HG03064 (cell line): ENCODE measurements around the gene ZBTB47.

Experiments
- ATAC-seq: cut with Tn5 transposase; IDR thresholded peaks from one replicate; pipeline ENCODE4 v1.9.1; 2021; ENCODE audit warnings: low read depth; ENCODE audit not compliant: unreplicated experiment

Gene ZBTB47

DNA sequence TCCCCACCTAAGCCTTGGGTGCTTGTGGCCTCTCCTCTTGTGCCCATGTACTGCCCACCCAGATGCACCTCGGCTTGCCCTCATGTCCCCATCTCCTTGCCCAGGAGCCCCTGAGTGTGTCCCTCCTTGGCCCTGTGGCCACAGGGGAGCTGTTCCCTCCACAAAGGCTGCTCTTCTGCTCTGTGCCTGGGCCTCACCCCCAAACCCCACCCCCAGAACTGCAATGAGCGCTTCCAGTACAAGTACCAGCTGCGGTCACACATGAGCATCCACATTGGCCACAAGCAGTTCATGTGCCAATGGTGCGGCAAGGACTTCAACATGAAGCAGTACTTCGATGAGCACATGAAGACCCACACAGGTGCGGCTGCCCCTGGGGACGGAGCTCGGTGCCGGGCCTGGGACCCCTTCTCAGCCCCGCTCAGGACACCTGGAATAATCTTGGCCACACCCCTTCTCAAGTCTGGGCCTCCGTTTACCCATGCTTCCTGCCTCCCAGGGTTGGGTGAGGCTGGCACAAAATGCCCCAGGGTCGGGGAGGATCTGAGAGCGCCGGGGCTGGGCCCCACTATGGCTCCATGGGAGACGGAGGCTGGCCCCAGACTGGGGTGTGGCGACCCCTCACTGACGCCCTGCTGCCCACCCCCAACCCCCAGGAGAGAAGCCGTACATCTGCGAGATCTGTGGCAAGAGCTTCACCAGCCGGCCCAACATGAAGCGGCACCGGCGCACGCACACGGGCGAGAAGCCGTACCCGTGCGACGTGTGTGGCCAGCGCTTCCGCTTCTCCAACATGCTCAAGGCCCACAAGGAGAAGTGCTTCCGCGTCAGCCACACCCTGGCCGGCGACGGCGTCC, 10.3 kb downstream of the ZBTB47 start:
- no peak for ATAC-seq

DNA sequence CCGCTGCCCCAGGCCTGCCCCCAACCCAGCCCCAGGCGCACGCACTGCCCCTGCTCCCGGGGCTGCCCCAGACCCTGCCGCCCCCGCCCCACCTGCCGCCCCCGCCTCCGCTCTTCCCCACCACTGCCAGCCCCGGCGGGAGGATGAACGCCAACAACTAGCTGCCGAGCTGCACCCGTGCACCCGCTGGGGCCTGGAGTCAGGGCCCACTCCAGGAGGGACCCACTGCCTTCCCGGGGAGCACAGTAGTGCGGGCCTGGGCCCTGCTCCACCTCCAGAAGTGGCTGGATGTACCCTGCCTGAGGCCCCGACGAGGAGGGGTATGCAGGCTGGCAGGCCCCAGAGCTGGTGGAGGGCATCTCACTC, 10.9 kb downstream of the ZBTB47 start:
- no peak for ATAC-seq

DNA sequence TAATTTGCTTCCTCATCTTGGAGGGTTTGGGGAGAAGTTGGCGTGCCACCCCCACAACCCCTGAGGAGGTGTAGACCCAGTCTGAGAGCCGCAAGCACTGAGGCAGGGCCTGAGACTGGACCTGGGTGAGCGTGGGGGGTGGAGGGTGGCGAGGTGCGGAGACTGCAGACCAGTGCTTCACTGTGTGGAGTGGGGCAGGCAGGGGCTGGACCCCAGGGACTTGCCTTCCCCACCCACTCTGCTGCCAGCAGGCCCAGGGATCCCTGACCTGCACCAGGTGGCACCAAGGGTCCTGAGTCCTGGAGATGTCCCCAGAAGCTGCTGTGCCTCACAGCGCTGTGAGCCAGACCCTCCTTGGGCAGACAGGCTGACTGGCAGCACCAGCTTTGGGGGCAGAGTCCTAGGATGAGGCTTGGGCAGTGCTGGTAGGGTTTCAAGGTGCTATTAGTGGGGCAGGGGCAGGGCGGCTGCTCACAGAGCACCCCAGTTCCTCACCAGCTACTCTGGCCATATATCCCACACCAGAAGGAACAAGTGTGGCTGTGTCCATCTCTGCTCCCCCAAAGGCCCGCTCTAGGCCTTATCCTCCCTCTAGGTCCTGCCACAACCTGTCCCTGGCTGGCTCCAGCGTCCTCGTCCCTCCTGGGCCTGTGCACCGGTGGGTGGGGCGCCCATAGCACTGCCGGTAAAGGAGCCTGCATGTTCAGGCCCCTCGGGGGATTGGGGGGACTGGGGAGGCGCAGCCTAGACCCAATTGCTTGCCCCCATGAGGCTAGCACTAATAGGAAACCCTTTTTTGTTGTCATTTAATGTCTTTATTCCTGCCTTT, 11.8 kb downstream of the ZBTB47 start:
- ATAC-seq, result no peak

DNA sequence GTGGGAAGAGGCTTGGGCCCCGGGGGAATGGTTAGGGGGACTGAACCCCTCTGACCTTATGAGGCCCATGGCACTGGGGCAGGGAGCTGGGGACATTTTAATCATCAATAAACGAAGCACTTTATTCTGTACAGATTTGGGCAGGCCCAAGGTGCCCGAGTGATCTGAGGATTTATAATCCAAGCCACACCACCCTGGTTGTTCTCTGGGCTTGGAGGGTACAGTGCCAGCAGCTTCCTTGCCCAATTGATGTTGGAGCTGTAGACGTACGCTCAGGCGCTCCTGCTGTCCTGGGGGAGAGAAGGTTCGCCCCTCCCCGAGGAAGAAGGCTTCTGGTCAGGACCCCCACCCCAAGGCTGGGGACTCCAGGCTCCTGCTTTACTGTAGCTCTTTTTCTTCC, 12.5 kb downstream of the ZBTB47 start:
- ATAC-seq, result no peak

DNA sequence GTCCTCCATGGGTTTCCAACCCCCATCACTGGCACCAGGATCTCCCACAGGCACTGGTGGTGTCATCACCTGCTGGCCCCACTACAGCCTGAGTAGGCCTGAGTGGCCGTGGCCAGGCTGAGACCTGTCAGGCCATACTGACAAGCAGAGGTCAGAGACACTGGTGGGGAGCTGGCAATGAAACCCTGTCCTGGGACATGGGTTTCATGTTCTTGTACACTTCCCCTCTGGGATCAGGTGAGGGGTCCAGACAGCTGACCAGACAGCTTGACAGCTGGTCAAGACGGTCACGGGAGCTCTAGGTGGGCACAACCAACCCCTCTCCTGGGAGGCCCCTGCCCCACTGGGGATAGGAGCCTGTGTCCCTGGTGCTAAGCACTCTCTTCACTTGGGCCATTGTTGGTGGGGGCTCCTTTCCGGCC, 13.1 kb downstream of the ZBTB47 start:
- ATAC-seq, result no peak

DNA sequence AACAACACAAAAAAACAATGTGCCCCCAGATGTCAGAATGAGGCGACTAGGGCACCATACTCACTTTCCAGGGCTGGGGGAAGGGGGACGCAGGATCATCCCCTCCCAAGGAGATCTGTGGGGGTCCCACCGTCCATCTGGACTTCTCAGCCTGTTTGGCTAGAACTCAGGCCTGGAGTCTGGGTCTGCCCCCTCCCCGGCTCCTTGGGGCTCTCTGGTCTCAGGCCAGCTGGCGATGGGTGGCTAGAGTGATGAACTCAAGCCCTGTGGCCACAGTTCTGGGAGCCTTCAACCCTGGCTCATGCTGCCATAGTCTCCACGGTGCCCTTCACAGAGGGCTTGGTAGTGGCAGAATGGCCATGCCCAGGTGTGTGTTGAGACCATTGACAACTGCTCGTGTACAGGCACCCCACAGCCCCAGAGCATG, 13.6 kb downstream of the ZBTB47 start:
- no peak for ATAC-seq

DNA sequence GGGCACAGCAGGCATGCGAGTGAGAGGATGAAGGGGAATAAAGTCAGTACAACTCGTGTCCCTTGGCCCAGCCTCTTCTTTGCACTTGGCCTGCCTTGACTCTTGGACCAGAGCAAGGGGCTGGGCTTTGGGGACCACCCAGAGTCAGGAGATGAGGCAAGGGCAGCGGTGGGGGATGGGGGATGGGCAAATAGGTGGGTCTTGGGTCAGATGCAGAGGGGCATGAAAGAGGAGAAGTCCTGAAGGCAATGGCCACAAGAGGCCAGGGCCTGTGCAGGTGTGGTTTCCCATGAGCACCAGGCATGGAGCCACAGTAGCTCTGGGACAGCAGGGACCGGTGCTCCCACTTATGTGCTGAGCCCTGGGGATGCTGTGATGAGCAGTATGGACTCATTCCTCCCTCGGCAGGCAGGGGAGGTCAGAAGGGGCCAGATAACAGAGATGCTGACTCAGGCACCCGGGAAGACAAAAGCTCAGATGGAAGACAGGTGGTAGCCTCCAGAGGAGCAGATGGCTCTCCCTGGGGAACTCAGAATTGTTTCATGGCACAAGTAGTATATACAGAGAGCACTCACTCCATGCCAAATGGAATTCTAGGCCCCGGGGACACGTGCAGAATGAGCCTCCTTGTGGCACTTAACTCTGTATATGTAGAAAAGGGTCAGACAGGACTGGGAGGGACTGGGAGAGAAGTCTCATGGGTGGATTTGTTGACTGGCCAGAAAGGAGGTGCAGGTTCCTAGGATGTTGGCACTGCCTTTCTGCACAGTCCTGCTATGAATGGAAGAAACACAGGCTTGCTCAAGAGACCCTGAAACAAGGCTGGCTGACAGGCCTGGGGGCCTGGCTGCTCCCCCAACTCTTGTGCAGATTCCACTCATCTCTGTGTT, 14.3 kb downstream of the ZBTB47 start:
- ATAC-seq, result no peak

DNA sequence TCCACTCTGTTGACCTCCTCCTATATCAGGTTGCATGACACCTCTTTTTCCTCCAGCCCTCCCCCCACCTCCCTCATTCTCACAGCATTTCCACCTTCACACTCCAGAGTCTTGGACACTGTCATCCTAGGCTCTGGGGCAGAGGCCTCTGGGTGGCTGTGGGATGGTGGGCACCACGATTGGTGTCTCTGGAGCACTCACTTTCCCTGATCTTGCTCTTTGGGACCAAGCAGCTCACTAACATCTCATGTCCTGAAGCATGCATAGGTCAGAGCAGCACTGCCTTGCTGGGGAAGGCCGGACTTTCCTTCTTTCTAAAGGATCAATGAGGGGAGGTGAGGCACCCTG, 14.9 kb downstream of the ZBTB47 start:
- no peak for ATAC-seq

DNA sequence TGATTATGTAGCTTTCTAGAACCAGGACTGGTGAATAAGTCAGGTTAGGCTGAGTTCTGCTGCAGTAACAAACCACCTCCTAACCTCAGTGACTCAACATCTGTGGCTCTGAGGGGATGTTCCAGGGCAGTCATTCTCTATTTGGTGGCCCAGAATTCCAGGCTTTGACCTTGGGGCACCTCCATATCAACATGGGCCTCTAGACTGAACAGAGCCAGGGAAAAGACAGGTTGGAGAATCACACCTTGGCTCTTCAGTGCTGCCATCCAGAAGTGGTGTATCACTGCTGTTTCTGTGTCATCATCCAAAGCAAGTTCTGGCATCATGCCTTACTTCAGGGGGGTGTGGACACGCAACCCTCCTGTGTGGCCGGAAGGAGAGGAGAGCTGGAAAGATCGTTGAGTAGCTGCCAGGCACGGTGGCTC, 15.3 kb downstream of the ZBTB47 start:
- no peak for ATAC-seq

DNA sequence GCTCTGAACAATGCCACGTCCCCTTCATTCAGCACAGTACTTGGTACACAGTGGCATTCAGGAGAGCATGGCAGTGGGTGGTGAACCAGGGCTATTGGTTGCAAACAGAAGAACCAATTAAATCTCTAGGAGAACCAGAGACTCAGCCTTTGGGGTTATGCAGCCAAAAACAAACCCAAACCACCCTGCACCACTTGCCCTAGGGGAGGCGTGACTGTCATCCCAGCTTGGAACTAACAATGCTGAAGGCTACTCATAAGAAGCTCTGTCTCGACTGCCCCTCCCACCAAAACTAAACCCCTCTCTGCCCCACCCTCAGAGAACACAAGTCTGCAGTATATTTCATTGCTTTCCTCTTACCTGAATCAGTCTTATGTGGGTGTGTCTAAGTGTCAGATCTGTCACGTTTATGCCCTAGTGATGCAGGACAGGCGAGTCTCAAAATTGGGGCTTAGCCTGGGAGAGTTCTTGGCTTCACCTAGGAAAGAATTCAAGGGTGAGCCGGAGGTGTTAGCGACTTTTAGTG, 16.6 kb downstream of the ZBTB47 start:
- no peak for ATAC-seq

DNA sequence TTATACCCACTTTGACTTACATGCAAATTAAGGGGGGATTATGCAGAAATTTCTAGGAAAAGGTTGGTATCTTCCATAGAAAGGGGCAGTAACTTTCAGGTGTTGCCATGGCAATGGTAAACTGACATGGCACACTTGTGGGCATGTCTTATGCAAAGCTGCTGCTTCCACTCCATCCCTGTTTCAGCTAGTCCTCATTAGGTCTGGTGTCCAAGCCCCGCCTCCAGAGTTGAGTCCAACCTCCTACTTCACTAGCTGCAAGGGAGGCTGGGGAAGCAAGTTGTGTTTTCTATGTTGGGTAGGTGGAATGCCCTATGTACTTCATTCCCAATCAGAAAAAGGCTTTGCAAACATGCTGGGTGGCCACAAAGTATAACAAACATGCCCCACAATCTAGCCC, 17.2 kb downstream of the ZBTB47 start:
- no peak for ATAC-seq

DNA sequence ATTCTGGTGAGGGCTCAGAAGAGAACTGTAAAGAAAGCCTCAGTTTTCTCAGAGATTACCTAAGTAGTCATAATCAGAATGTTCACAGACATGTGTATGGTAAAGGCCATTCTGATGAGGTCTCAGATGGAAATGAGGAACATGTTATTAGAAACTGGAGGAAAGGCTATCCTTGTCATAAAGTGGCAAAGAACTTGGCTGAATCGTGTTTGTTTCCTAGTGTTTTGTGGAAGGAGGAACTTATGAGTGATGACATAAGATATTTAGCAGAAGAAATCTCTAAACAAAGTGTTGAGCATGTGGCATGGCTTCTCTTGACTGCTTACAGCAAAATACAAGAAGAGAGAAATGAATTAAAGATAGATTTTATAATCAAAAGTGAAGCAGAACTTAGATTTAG, 19.0 kb downstream of the ZBTB47 start:
- ATAC-seq, result no peak

DNA sequence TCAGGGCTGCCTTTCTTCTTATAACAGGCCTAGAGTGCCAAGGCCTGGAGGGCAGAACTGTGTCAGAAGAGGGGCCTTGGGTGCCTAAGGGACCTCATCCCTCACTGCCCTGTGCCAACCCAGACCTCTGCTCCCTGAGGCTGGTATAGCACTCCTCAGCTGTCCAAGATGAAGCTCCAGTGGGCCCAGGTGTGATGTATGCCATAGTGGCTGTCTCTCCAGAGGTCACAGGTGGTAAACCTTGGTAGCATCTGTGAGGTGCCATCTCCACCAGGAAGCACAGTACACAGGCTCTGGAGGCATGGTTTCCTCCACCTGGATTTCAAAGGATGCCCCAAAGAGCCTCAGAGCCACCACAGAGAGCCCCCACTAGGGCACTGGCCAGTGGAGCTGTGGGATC, 19.6 kb downstream of the ZBTB47 start:
- no peak for ATAC-seq

DNA sequence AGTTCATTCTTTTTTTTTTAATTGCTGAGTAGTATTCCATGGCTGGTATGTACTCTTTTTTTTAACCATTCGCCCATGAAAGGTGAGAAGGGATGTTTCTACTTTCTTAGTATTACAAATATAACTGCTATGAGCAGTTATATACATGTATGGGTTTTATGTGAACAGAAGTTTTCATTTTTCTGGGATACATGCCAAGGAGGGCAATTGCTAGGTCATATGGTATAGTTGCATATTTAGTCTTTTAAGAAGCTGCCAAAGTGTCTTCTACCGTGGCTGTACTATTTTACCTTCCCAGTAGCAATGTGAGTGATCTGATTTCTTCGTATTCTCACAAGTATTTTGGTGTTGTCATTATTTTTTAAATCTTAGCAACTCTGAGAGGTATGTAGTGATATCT, 20.6 kb downstream of the ZBTB47 start:
- no peak for ATAC-seq

DNA sequence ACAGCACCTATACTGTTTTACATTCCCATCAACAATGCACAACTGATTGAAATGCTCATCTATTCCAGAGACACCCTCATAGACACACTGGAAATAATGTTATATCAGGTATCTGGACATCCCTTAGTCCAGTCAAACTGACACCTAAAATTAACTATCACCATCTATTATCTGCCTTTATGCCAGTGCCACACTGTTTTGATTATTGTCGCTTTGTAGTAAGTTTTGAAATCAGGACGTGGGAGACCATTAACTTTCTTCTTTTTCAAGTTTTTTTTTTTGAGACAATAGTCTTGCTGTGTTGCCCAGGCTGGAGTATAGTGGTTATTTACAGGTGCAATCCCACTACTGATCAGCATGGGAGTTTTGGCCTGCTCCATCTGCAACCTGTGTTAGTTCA, 22.4 kb downstream of the ZBTB47 start:
- no peak for ATAC-seq

DNA sequence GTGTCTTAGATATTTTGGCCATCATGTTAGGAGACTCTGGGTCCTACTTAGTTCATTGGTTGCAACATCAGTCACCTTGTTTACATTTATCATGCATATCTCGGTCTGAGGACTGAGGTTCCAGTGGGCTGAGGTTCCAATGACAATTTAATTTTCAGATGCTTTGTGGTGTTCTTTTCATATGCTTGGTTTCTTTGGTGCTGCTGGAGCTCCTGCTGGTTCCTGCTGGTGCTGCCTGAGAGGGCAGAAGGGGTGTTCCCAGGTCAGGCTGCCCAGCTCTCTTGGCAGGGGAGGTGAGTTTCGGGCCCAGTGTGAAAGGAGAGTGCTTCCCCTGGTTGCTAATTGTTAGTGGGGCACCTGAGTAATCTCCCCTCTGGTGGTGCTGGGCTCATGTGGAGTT, 24.9 kb downstream of the ZBTB47 start:
- ATAC-seq, result no peak

DNA sequence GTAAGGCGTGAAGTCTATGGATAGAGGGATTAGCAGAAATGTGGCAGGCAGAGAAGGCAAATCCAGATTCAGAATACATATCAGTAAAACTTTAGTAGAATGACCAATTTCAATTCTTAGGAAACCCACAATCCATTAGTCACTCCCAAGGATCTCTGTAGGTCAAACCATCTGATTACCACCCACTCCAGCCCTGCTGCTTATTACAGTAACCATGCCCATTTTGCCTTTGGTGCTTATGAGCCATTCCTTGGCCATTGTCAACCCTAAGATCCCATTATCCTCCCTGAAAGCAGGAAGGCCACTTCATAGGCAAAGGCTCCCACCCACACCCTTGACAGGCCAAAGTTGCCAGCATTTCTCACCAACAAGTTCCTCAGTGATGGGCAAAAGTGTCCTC, 26.8 kb downstream of the ZBTB47 start:
- ATAC-seq, result no peak

DNA sequence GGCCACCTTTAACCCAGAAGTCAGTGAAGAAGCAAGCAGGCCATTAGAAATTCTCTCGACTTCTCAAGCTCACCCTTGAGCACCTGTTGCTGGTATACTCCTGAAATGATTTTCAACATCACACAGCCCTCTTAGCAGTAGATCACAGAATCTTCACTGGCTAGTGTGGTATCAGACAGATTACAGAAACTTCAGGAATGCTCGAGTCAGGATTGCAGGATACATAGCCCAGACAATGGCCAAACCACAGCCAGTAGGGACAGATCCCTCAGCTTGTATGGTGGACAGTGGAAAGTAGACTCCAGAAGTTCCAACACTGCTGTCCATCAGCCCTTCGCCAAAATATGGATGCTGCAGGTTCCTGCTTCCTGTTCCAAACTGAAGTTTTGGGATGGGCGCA, 27.3 kb downstream of the ZBTB47 start:
- no peak for ATAC-seq

DNA sequence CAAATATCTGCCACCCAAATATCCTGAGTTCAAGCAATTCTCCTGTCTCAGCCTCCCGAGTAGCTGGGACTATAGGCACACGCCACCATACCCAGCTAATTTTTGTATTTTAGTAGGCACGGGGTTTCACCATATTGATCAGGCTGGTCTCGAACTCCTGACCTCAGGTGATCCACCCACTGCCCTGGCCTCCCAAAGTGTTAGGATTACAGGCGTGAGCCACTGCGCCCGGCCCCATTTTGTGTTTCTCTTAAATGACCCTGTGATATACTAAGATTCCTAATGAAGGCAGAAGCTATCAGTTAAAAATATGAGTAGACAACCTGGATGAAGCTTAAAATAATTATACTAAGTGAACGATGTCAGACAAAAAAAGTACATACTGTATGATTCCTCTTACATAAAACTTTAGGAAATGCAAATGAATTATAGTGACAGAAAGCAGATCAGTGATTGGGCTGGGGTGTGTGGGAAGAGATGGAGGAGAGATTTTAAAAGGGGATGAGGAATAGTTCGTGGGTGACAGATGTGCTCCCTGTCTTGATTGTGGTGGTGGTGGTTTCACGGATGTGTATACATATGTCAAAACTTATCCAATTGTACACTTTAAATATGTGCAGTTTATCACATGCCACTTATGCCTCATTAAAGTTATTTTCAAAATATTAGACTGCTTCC, 28.0 kb downstream of the ZBTB47 start:
- no peak for ATAC-seq
